MV-4-11 (cell line): ENCODE data around the gene HDAC1.

Experiments
- DNase-seq: peaks from one replicate; lab custom pipeline; 2025; lab: John Stamatoyannopoulos, UW

Gene HDAC1

DNA sequence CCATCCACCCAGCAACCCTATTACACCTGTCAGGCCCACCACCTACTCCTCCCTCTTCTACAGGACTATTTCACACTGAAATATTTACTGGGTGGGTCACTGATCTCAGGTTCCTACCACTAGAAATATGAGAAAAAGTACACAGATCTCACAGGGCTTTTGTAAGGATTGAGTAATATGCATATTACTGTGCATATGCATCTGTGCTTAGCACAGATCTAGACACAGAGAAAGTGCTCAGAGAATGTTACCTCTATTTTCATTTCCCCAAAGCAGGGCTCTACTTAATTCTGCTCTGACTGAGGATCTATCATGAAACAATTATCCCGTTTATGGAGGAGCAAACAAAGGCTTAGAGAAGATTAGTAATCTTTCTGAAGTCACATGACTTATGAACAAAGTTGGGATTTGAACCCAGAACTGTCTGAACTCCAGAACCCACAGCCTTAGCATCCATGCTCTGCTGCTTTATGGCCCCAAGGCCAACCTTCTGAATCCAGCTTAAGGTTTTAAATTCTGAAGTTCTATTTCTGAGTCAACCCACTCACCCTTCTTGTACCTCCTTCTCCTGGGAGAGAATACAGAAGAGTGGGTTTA is 82.2 kb downstream of the HDAC1 start:
- peak; percentile 6 for DNase-seq

DNA sequence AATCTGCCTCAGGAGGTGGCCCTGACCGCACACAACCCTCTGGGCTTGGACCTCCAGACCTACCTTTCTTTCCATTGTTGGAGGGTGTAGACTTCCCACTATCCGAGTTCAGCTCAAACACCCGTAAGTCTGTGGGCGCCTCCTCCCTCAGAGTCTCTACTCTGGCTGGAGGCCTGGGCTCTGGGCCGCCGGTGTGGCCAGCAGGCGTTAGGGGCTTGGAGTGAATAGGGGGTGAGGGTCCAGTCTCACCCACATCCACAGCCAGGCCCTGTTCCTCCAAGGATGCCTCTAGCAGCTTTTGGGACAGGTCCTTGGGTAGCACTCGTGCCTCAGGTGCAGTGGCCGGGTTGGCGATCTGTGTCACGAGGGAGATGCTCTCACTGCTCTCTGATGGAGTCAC is 84.3 kb downstream of the HDAC1 start:
- DNase-seq, result no peak

DNA sequence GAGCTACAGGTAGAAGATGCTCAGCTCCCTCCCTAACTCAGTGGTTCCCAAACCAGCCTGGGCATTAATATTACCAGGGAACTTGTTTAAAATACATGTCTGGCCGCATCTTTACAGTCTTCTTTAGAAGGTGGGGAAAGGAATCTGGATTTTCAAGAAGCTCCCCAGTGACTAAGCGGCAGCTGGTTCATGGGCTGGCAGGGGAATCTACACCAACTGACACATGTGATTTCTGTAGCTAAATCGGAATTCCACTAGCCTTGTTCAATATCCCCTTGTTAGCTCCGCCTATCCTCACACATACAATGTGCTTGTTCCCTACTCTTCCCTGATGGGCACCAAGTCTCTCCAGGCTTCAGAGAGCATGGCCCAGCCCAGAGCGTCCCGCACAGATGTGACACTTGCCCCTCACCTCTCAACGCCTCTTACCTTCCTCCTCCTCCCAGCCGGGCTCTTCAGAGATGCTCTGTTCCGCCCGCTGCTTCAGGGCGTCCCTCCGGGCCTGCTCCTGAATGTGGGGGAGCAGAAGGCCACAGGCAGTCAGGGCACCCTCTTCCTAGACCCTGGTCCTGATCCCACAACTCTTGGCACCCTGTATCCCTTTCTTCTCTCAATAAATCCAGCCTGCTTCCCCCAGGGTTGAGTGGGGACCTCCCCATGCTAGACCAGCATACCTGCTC is 85.8 kb downstream of the HDAC1 start:
- DNase-seq, result no peak

DNA sequence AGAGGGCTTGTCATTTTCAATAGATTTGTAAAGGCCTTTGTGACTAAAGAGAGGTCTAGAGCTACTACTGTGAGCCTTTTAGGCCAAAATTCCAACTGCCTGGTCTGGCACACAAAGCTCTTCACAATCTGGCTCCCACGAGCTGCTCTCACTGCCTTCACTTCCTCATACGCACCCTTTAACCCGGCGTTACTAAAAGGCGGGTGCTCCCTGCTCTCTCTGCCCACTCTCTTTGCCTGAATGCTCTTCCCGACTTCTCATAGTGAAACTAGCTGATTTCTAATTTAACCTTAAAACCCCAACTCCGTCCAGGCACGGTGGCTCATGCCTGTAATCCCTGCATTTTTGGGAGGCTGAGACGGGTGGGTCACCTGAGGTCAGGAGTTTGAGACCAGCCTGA is 88.2 kb downstream of the HDAC1 start:
- DNase-seq, result peak; percentile 79
